K562 (cell line): ENCODE results near the gene NOSIP. TPM values are rescaled to one million over a fixed set of nuclear protein-coding genes. Genes with fewer than 3 reads are reported as not detected.

Experiments used
- BCOR ChIP-seq: fragments of 450-650 bp; IDR thresholded peaks from 2 replicates; pipeline ENCODE4 v1.6.1; 2016
- CREB3L1 ChIP-seq: fragments of 450-650 bp; IDR thresholded peaks from 2 replicates; pipeline ENCODE4 v1.6.1; 2014; ENCODE audit warnings: low read depth, mild to moderate bottlenecking, moderate library complexity, borderline replicate concordance
- CSDE1 ChIP-seq, 2 experiments: fragments of 450-650 bp; IDR thresholded peaks; 2 replicates each; pipeline ENCODE4 v1.6.1; 2016; ENCODE audit warnings: mild to moderate bottlenecking in 1 of 2
- ELF4 ChIP-seq: fragments of 450-650 bp; formaldehyde crosslinking; IDR thresholded peaks from 2 replicates; pipeline ENCODE4 v1.4.0; 2022; ENCODE audit warnings: missing genetic modification characterization
- FOXJ3 ChIP-seq: sonication (generic); formaldehyde crosslinking; IDR thresholded peaks from 2 replicates; pipeline ENCODE4 v1.4.0; 2020; ENCODE audit warnings: mild to moderate bottlenecking, missing genetic modification reagents
- GTF2F1 ChIP-seq: IDR thresholded peaks from 2 replicates; pipeline ENCODE4 v1.6.1; 2011; ENCODE audit warnings: low read depth, low read length, improper control_type of control experiment
- IRF1 ChIP-seq: sonication (generic); formaldehyde crosslinking; IDR thresholded peaks from 2 replicates; pipeline ENCODE4 v1.8.0; 2022; ENCODE audit warnings: missing genetic modification reagents, mild to moderate bottlenecking, borderline replicate concordance
- MBD2 ChIP-seq: sonication (generic); IDR thresholded peaks from 2 replicates; pipeline ENCODE4 v1.6.1; 2016; ENCODE audit warnings: low read depth, borderline replicate concordance
- MNT ChIP-seq, 2 experiments: fragments of 450-650 bp; conservative IDR thresholded peaks; 2 replicates each; pipeline ENCODE4 v1.6.1; 2017; ENCODE audit warnings: mild to moderate bottlenecking in 2 of 2, moderate library complexity in 2 of 2
- NCOA1 ChIP-seq: fragments of 450-650 bp; IDR thresholded peaks from 2 replicates; pipeline ENCODE4 v1.6.1; 2016; ENCODE audit warnings: low read depth
- POLR2A ChIP-seq: fragments of 450-650 bp; conservative IDR thresholded peaks from 2 replicates; pipeline ENCODE4 v1.6.1; 2016
- POLR2H ChIP-seq: IDR thresholded peaks from 2 replicates; pipeline ENCODE4 v1.6.1; 2016; ENCODE audit warnings: missing genetic modification characterization, low read depth, mild to moderate bottlenecking, control low read depth, missing compliant biosample characterization, moderate library complexity
- SNIP1 ChIP-seq: fragments of 450-650 bp; IDR thresholded peaks from 2 replicates; pipeline ENCODE4 v1.7.1; 2017; ENCODE audit warnings: low read depth, mild to moderate bottlenecking
- TBP ChIP-seq: optimal IDR thresholded peaks from 2 replicates; pipeline ENCODE3; 2011; ENCODE audit warnings: low read depth, low read length, improper control_type of control experiment
- VEZF1 ChIP-seq: fragments of 200-800 bp; sonication (Bioruptor generic); IDR thresholded peaks from 2 replicates; pipeline ENCODE4 v1.6.1; 2017; ENCODE audit warnings: missing genetic modification characterization, missing compliant biosample characterization
- ZBTB33 ChIP-seq: sonication (generic); formaldehyde crosslinking; IDR thresholded peaks from 2 replicates; pipeline ENCODE4 v1.8.1; 2023; ENCODE audit warnings: mild to moderate bottlenecking, missing genetic modification reagents
- ZNF24 ChIP-seq: fragments of 450-650 bp; IDR thresholded peaks from 2 replicates; pipeline ENCODE4 v1.6.1; 2016
- ZNF589 ChIP-seq: fragments of 200-800 bp; sonication (Bioruptor generic); IDR thresholded peaks from 2 replicates; pipeline ENCODE4 v1.6.1; 2016; ENCODE audit warnings: low read depth, missing genetic modification characterization, missing compliant biosample characterization
- polyA plus RNA-seq, 8 experiments: library from polyadenylated mRNA; depleted of rRNA in 4 of 8; stranded (reverse) in 5 of 8; unstranded in 3 of 8; fragments of >200 nt; fragmentation: Nextera tagmentation in 2 of 8; fragmentation: Illumina TruSeq in 1 of 8; extraction: Ambion mirVana in 2 of 8; extraction: Trizol in 1 of 8; gene quantifications; 2 replicates each; pipeline versions ENCODE4 v1.2.1 to v1.2.3, GENCODE V29; 2011 to 2014; ENCODE audit warnings: inconsistent platforms in 1 of 8, missing spikeins in 1 of 8
- total RNA-seq, 7 experiments: library from RNA; depleted of rRNA in 6 of 7; stranded (reverse); fragments of >200 nt in 6 of 7; fragmentation: Illumina TruSeq in 2 of 7; extraction: Trizol in 2 of 7; gene quantifications; 2 replicates each; pipeline versions ENCODE4 v1.2.1 to v1.2.3, GENCODE V29; 2011 to 2021; ENCODE audit warnings: low replicate concordance in 1 of 7
- TF ChIP-seq, protein P1 (sequence below): sonication (generic); formaldehyde crosslinking; IDR thresholded peaks from 2 replicates; pipeline ENCODE4 v1.9.0; 2022; ENCODE audit warnings: mild to moderate bottlenecking, missing genetic modification reagents

The NOSIP gene
- total and polyA plus RNA-seq, 9 of the 15 experiments (the other 6 are each of a cell fraction or from before 2014, with no cell fraction given) = 14.4 to 153 (median 79.9) TPM

GRCh38 chr19:49580264-49581006 lies at the start of gene NOSIP (continued):
- TF ChIP-seq MNT (conservative IDR thresholded peaks at IDR 0.05) (peak; percentile 60 to 78; a peak in 3 of 4 replicates), SNIP1 (0 out of 2 replicates have a peak, but pooled peaks have one; percentile 32), FOXJ3 (no peak), ZBTB33 (CRISPR knock-in tag) (peak; percentile 58), IRF1 (CRISPR knock-in tag) (no peak), CSDE1 (IDR thresholded peaks at IDR 0.05) (no peak; a peak in 1 of 4 replicates), BCOR (peak; percentile 84), ZNF589 (CRISPR knock-in tag) (0 out of 2 replicates have a peak, but pooled peaks have one; percentile 47), ELF4 (CRISPR knock-in tag) (peak; percentile 93), TBP (peak; percentile 98), ZNF24 (no peak), CREB3L1 (peak; percentile 39; the same call in 1 of the 2 replicates), MBD2 (peak; percentile 88), GTF2F1 (no peak), VEZF1 (peak; percentile 73), POLR2H (tag) (peak; percentile 95), NCOA1 (peak; percentile 99), POLR2A (peak; percentile 99)
- TF ChIP-seq, protein P1, sequence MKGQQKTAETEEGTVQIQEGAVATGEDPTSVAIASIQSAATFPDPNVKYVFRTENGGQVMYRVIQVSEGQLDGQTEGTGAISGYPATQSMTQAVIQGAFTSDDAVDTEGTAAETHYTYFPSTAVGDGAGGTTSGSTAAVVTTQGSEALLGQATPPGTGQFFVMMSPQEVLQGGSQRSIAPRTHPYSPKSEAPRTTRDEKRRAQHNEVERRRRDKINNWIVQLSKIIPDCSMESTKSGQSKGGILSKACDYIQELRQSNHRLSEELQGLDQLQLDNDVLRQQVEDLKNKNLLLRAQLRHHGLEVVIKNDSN = no peak
